SK-N-SH (cell line): ENCODE results near the gene IRX5. TPM values are rescaled to one million over a fixed set of nuclear protein-coding genes. Genes with fewer than 3 reads are reported as not detected.

ENCODE experiments used
- CTCF ChIA-PET: fragments of 300-600, 350-600 bp; formaldehyde crosslinking; extraction: SDS; loops from one replicate; lab custom pipeline; 2021; lab: Yijun Ruan, JAX
- POLR2A ChIA-PET: fragments of 350-600 bp; sonication (Branson Sonifier 250); formaldehyde crosslinking; extraction: SDS; loops from one replicate; lab custom pipeline; 2020; ENCODE audit warnings: antibody characterized with exemption, inconsistent platforms; lab: Yijun Ruan, JAX
- DNase-seq: peaks from one replicate; pipeline ENCODE4 v3.0.0; 2012
- H2AFZ ChIP-seq: fragments of 200-600 bp; sonication (generic); 2 replicates; pipeline ENCODE4 v1.8.1; 2016; ENCODE audit warnings: antibody characterized with exemption, mild to moderate bottlenecking, low read depth
- H3F3A ChIP-seq: fragments of 200-600 bp; sonication (generic); replicated peaks from 2 replicates; pipeline ENCODE3; 2016; ENCODE audit warnings: antibody characterized with exemption, mild to moderate bottlenecking; ENCODE audit not compliant: insufficient read depth
- H3K27ac ChIP-seq, 2 experiments: fragments of 200-500 bp in 1 of 2; fragments of 200-600 bp in 1 of 2; sonication (Bioruptor generic) in 1 of 2; sonication (generic), shearing (Covaris generic) in 1 of 2; 2 replicates each; pipeline versions ENCODE4 v1.5.1 to v1.6.1; 2014 to 2016; ENCODE audit warnings: low read depth in 2 of 2, inconsistent platforms in 1 of 2, low read length in 1 of 2, mild to moderate bottlenecking in 1 of 2, mixed read lengths in 1 of 2
- H3K27me3 ChIP-seq: fragments of 200-600 bp; sonication (generic), shearing (Covaris generic); 2 replicates; pipeline ENCODE4 v1.6.1; 2016; ENCODE audit warnings: mixed run types; ENCODE audit not compliant: insufficient read depth
- H3K36me3 ChIP-seq, 2 experiments: fragments of 200-500 bp in 1 of 2; fragments of 200-600 bp in 1 of 2; sonication (Bioruptor generic) in 1 of 2; sonication (generic) in 1 of 2; replicated peaks in 1 of 2; 2 replicates each; pipeline versions ENCODE3 to v1.5.1; 2014 to 2016; ENCODE audit warnings: low read length in 1 of 2, mild to moderate bottlenecking in 1 of 2; ENCODE audit not compliant: insufficient read depth in 2 of 2, control insufficient read depth in 1 of 2
- H3K4me1 ChIP-seq, 2 experiments: fragments of 200-500 bp in 1 of 2; fragments of 200-600 bp in 1 of 2; sonication (Bioruptor generic) in 1 of 2; sonication (generic), shearing (Covaris generic) in 1 of 2; 2 replicates each; pipeline versions ENCODE4 v1.5.1 to v1.6.1; 2014 to 2016; ENCODE audit warnings: low read depth in 1 of 2, low read length in 1 of 2, mixed run types in 1 of 2; ENCODE audit not compliant: insufficient read depth in 2 of 2, control insufficient read depth in 1 of 2
- H3K4me2 ChIP-seq: fragments of 200-600 bp; sonication (generic), shearing (Covaris generic); 2 replicates; pipeline ENCODE4 v1.6.1; 2017; ENCODE audit warnings: mixed run types
- H3K4me3 ChIP-seq, 2 experiments: fragments of 200-500 bp in 1 of 2; fragments of 200-600 bp in 1 of 2; sonication (Bioruptor generic) in 1 of 2; sonication (generic), shearing (Covaris generic) in 1 of 2; 2 replicates each; pipeline versions ENCODE4 v1.5.1 to v1.8.1; 2014 to 2016; ENCODE audit warnings: low read depth in 2 of 2, inconsistent platforms in 1 of 2, low read length in 1 of 2, mild to moderate bottlenecking in 1 of 2, mixed read lengths in 1 of 2, moderate library complexity in 1 of 2
- H3K79me2 ChIP-seq: fragments of 200-600 bp; sonication (generic); 2 replicates; pipeline ENCODE4 v1.8.1; 2017; ENCODE audit warnings: mild to moderate bottlenecking; ENCODE audit not compliant: insufficient read depth
- H3K9ac ChIP-seq: fragments of 200-600 bp; sonication (generic); 2 replicates; pipeline ENCODE4 v1.6.1; 2017; ENCODE audit warnings: mixed run types
- H3K9me2 ChIP-seq: fragments of 200-600 bp; sonication (generic); 2 replicates; pipeline ENCODE4 v1.6.1; 2017; ENCODE audit warnings: mixed run types
- H3K9me3 ChIP-seq: fragments of 200-600 bp; sonication (generic); 2 replicates; pipeline ENCODE4 v1.6.1; 2017; ENCODE audit warnings: mixed run types, mild to moderate bottlenecking, moderate library complexity
- H4K20me1 ChIP-seq: fragments of 200-600 bp; sonication (generic); 2 replicates; pipeline ENCODE4 v1.6.1; 2017; ENCODE audit warnings: mild to moderate bottlenecking, mixed run types; ENCODE audit not compliant: insufficient read depth
- EP300 ChIP-seq, 2 experiments: IDR thresholded peaks; 2 replicates each; pipeline versions ENCODE4 v1.4.0 to v1.6.1; 2012; ENCODE audit warnings: borderline replicate concordance in 1 of 2, low read depth in 1 of 2, low read length in 1 of 2
- FOSL2 ChIP-seq: IDR thresholded peaks from 2 replicates; pipeline ENCODE4 v1.4.0; 2012; ENCODE audit warnings: low read depth, mild to moderate bottlenecking, moderate library complexity, borderline replicate concordance
- FOXM1 ChIP-seq: IDR thresholded peaks from 2 replicates; pipeline ENCODE4 v1.4.0; 2012; ENCODE audit warnings: low read depth, mild to moderate bottlenecking
- JUND ChIP-seq: IDR thresholded peaks from 2 replicates; pipeline ENCODE4 v1.4.0; 2012
- MAX ChIP-seq: IDR thresholded peaks from 2 replicates; pipeline ENCODE4 v1.4.0; 2012; ENCODE audit warnings: low read depth
- NRF1 ChIP-seq: IDR thresholded peaks from 2 replicates; pipeline ENCODE4 v1.6.1; 2012; ENCODE audit warnings: low read depth, mild to moderate bottlenecking, low read length
- PBX3 ChIP-seq: IDR thresholded peaks from 2 replicates; pipeline ENCODE4; 2012
- ZBTB33 ChIP-seq: IDR thresholded peaks from 2 replicates; pipeline ENCODE4 v1.4.0; 2012; ENCODE audit warnings: low read depth, borderline replicate concordance
- WGBS: methylation state at CpG from one replicate; pipeline ENCODE4 v1.1.6; 2017; ENCODE audit warnings: low lambda C conversion rate; 5-methylcytosine and 5-hydroxymethylcytosine counted together
- polyA plus RNA-seq, 3 experiments: library from polyadenylated mRNA; depleted of rRNA; stranded (reverse); fragments of >200 nt; gene quantifications; 2 replicates each; pipeline ENCODE4 v1.2.3, GENCODE V29; 2012
- TF ChIP-seq, protein P1 (sequence below): fragments of 200-600 bp; sonication (generic); IDR thresholded peaks from 2 replicates; pipeline ENCODE4 v1.6.1; 2017; ENCODE audit warnings: antibody characterized with exemption, mild to moderate bottlenecking, moderate library complexity

Gene IRX5
- polyA plus RNA-seq, 1 of the 3 experiments (the other 2 are of a cell fraction): 1.4 TPM

- Histone ChIP-seq H3K9ac (no peak overlapping the region), H3K79me2 (no peaks in the 10 kb centered on the region), H3K4me3 (no peak overlapping the region), H3K4me2 (no peak overlapping the region), H3K27me3 (no peaks in the 10 kb centered on the region), H3K36me3 (peaks cover 0 to 2% of the 10 kb centered on the region in 2 experiments), H3F3A (no peaks in the 10 kb centered on the region), H4K20me1 (no peaks in the 10 kb centered on the region), H3K4me1 (no peaks in the 10 kb centered on the region), H2AFZ (no peak overlapping the region), H3K27ac (no peak overlapping the region), H3K9me3 (no peaks in the 10 kb centered on the region), H3K9me2 (no peaks in the 10 kb centered on the region)
- TF ChIP-seq PBX3 (no peak), ZBTB33 (no peak), MAX (no peak), NRF1 (no peak), FOSL2 (no peak)
- DNase-seq: no peak
- POLR2A ChIA-PET: no interaction called here
- CTCF ChIA-PET: interaction anchor here (1.1 kb wide), 1 partner anchor 11 kb away, joined by 3 read pairs; no protein-coding TSS in a partner anchor
- WGBS: 89% methylated on average over 1 of the region's 4 CpGs
Observed at GRCh38 chr16:54940279-54940604, 9.6 kb downstream of the IRX5 start.

GRCh38 chr16:54942353-54942943, 11.8 kb downstream of the IRX5 start:
- no peak overlapping the region for H3K9ac ChIP-seq
- no peaks in the 10 kb centered on the region for H3K9me3 ChIP-seq
- no peaks in the 10 kb centered on the region for H3K9me2 ChIP-seq
- no peak overlapping the region for H3K4me3 ChIP-seq
- H3K79me2 ChIP-seq: no peaks in the 10 kb centered on the region
- H3K4me1 ChIP-seq: no peaks in the 10 kb centered on the region
- H3K27me3 ChIP-seq: no peaks in the 10 kb centered on the region
- no peak overlapping the region for H3K4me2 ChIP-seq
- 70% methylated on average over 2 of the region's 2 CpGs for WGBS
- no peaks in the 10 kb centered on the region for H3K36me3 ChIP-seq
- CTCF ChIA-PET: interaction anchor here (0.6 kb wide), 1 partner anchor 1710 kb away, joined by 4 read pairs; no protein-coding TSS in a partner anchor
- H3K27ac ChIP-seq: no peak overlapping the region
- no peak overlapping the region for H2AFZ ChIP-seq
- TF ChIP-seq FOXM1 (no peak), JUND (no peak), EP300 (IDR thresholded peaks at IDR 0.05; ENCODE audit: borderline replicate concordance in 1 of 2, low read depth in 1 of 2, low read length in 1 of 2) (no peak)
- TF ChIP-seq, protein P1, sequence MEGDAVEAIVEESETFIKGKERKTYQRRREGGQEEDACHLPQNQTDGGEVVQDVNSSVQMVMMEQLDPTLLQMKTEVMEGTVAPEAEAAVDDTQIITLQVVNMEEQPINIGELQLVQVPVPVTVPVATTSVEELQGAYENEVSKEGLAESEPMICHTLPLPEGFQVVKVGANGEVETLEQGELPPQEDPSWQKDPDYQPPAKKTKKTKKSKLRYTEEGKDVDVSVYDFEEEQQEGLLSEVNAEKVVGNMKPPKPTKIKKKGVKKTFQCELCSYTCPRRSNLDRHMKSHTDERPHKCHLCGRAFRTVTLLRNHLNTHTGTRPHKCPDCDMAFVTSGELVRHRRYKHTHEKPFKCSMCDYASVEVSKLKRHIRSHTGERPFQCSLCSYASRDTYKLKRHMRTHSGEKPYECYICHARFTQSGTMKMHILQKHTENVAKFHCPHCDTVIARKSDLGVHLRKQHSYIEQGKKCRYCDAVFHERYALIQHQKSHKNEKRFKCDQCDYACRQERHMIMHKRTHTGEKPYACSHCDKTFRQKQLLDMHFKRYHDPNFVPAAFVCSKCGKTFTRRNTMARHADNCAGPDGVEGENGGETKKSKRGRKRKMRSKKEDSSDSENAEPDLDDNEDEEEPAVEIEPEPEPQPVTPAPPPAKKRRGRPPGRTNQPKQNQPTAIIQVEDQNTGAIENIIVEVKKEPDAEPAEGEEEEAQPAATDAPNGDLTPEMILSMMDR: 0 out of 2 replicates have a peak, but pooled peaks have one; percentile 7
- TF ChIP-seq, all 33 proteins: peak for 1
- no peaks in the 10 kb centered on the region for H3F3A ChIP-seq
- H4K20me1 ChIP-seq: no peaks in the 10 kb centered on the region
- no peak for DNase-seq
- POLR2A ChIA-PET: interaction anchor here (0.5 kb wide), 1 partner anchor 438 kb away, joined by 3 read pairs; no protein-coding TSS in a partner anchor
